Hematopoietic multipotent progenitor cell treated with erythropoietin and hydrocortisone succinate and interleukin-3 and kit ligand, for 17 days (in vitro differentiated cells): ENCODE results near the gene TMEM63C.

Experiments used
- DNase-seq: peaks from one replicate; pipeline ENCODE4 v3.0.0-alpha.2; 2015; ENCODE audit warnings: low spot score

TMEM63C gene

GRCh38 chr14:77221241-77221871, 39.8 kb downstream of the TMEM63C start:
- no peak for DNase-seq

- no peak for DNase-seq
Observed at GRCh38 chr14:77222546-77223225, 41.1 kb downstream of the TMEM63C start.

- no peak for DNase-seq
Observed at GRCh38 chr14:77224212-77224611, 42.6 kb downstream of the TMEM63C start.

- DNase-seq, result no peak
Observed at GRCh38 chr14:77225254-77225653, 43.7 kb downstream of the TMEM63C start.

GRCh38 chr14:77225892-77226557, 44.4 kb downstream of the TMEM63C start:
- DNase-seq, result no peak

GRCh38 chr14:77228056-77228455, 46.5 kb downstream of the TMEM63C start:
- DNase-seq, result no peak

GRCh38 chr14:77230914-77231313, 49.3 kb downstream of the TMEM63C start:
- DNase-seq, result no peak

GRCh38 chr14:77231721-77232120, 50.1 kb downstream of the TMEM63C start:
- no peak for DNase-seq

GRCh38 chr14:77236814-77237213, 55.2 kb downstream of the TMEM63C start:
- no peak for DNase-seq

GRCh38 chr14:77238356-77238755, 56.8 kb downstream of the TMEM63C start:
- no peak for DNase-seq

GRCh38 chr14:77238996-77239395, 57.4 kb downstream of the TMEM63C start:
- DNase-seq, result no peak

- DNase-seq, result no peak
Observed at GRCh38 chr14:77239412-77239811, 57.8 kb downstream of the TMEM63C start.

- no peak for DNase-seq
Observed at GRCh38 chr14:77240336-77240915, 58.8 kb downstream of the TMEM63C start.

GRCh38 chr14:77241955-77242354, 60.4 kb downstream of the TMEM63C start:
- DNase-seq, result no peak

GRCh38 chr14:77242752-77243151, 61.2 kb downstream of the TMEM63C start:
- DNase-seq, result no peak

- DNase-seq, result no peak
Observed at GRCh38 chr14:77243853-77244252, 62.3 kb downstream of the TMEM63C start.

- no peak for DNase-seq
Observed at GRCh38 chr14:77245820-77246219, 64.2 kb downstream of the TMEM63C start.

- DNase-seq, result no peak
Observed at GRCh38 chr14:77246784-77247183, 65.2 kb downstream of the TMEM63C start.

GRCh38 chr14:77248666-77249065, 67.1 kb downstream of the TMEM63C start:
- no peak for DNase-seq

- DNase-seq, result no peak
Observed at GRCh38 chr14:77249286-77249685, 67.7 kb downstream of the TMEM63C start.

- no peak for DNase-seq
Observed at GRCh38 chr14:77250927-77251326, 69.3 kb downstream of the TMEM63C start.

- DNase-seq, result no peak
Observed at GRCh38 chr14:77251870-77252269, 70.3 kb downstream of the TMEM63C start.
